Smooth muscle cell (in vitro differentiated cells): ENCODE measurements around the gene ZNF329. TPM values are rescaled to one million over a fixed set of nuclear protein-coding genes. Genes with fewer than 3 reads are reported as not detected.
A peak's percentile ranks its signal among the peaks of the same experiment; 100 is the strongest.

Source experiments
- DNase-seq: peaks from one replicate; lab custom pipeline; 2025; ENCODE audit not compliant: unreplicated experiment; lab: John Stamatoyannopoulos, UW
- H2AFZ ChIP-seq: fragments of 200-600 bp; sonication (generic); 2 replicates; pipeline ENCODE4 v1.6.0; 2016; ENCODE audit warnings: antibody characterized with exemption, low read depth, mild to moderate bottlenecking
- H3F3A ChIP-seq: fragments of 200-600 bp; sonication (generic); 2 replicates; pipeline ENCODE4 v1.6.0; 2017; ENCODE audit warnings: antibody characterized with exemption, low read depth
- H3K27ac ChIP-seq: fragments of 200-600 bp; sonication (generic); 2 replicates; pipeline ENCODE4 v1.5.1; 2016; ENCODE audit warnings: low read depth, mild to moderate bottlenecking
- H3K27me3 ChIP-seq: fragments of 200-600 bp; sonication (generic); 2 replicates; pipeline ENCODE4 v1.6.1; 2016; ENCODE audit warnings: low read depth, mild to moderate bottlenecking
- H3K36me3 ChIP-seq: fragments of 200-600 bp; sonication (generic); 2 replicates; pipeline ENCODE4 v1.5.1; 2016; ENCODE audit warnings: low read depth
- H3K4me1 ChIP-seq: fragments of 200-600 bp; sonication (generic); 2 replicates; pipeline ENCODE4 v1.5.1; 2016; ENCODE audit warnings: low read depth
- H3K4me2 ChIP-seq: fragments of 200-600 bp; sonication (generic); 2 replicates; pipeline ENCODE4 v1.6.0; 2016; ENCODE audit warnings: mild to moderate bottlenecking
- H3K4me3 ChIP-seq: fragments of 200-600 bp; sonication (generic); 2 replicates; pipeline ENCODE4 v1.5.1; 2016; ENCODE audit warnings: mild to moderate bottlenecking
- H3K79me2 ChIP-seq: fragments of 200-600 bp; sonication (generic); 2 replicates; pipeline ENCODE4 v1.6.0; 2016; ENCODE audit warnings: low read depth, mild to moderate bottlenecking
- H3K9ac ChIP-seq: fragments of 200-600 bp; sonication (generic); 2 replicates; pipeline ENCODE4 v1.6.0; 2016; ENCODE audit warnings: low read depth
- H3K9me3 ChIP-seq: fragments of 200-600 bp; sonication (generic); replicated peaks from 2 replicates; pipeline ENCODE4 v1.5.1; 2016; ENCODE audit warnings: low read depth
- H4K20me1 ChIP-seq: fragments of 200-600 bp; sonication (generic); 2 replicates; pipeline ENCODE4 v1.6.0; 2016; ENCODE audit warnings: low read depth
- WGBS: methylation state at CpG from one replicate; pipeline ENCODE4 v1.1.7; 2016; ENCODE audit warnings: low lambda C conversion rate; 5-methylcytosine and 5-hydroxymethylcytosine counted together
- polyA plus RNA-seq: library from polyadenylated mRNA; unstranded; fragments of >200 nt; fragmentation: Nextera tagmentation; extraction: Ambion mirVana; gene quantifications from 2 replicates; pipeline ENCODE4 v1.2.1, GENCODE V29; 2016
- total RNA-seq: library from RNA; depleted of rRNA; stranded (reverse); fragments of >200 nt; gene quantifications from 2 replicates; pipeline ENCODE4 v1.2.3, GENCODE V29; 2014
- TF ChIP-seq, protein P1 (sequence below): fragments of 200-600 bp; sonication (generic); IDR thresholded peaks from 2 replicates; pipeline ENCODE4 v1.5.1; 2017; ENCODE audit warnings: borderline replicate concordance, mild to moderate bottlenecking, antibody characterized with exemption; ENCODE audit not compliant: insufficient read depth, poor library complexity, severe bottlenecking

ZNF329 gene
- total and polyA plus RNA-seq, 2 experiments from 2014 or later: 2.3 to 22.3 TPM

DNA sequence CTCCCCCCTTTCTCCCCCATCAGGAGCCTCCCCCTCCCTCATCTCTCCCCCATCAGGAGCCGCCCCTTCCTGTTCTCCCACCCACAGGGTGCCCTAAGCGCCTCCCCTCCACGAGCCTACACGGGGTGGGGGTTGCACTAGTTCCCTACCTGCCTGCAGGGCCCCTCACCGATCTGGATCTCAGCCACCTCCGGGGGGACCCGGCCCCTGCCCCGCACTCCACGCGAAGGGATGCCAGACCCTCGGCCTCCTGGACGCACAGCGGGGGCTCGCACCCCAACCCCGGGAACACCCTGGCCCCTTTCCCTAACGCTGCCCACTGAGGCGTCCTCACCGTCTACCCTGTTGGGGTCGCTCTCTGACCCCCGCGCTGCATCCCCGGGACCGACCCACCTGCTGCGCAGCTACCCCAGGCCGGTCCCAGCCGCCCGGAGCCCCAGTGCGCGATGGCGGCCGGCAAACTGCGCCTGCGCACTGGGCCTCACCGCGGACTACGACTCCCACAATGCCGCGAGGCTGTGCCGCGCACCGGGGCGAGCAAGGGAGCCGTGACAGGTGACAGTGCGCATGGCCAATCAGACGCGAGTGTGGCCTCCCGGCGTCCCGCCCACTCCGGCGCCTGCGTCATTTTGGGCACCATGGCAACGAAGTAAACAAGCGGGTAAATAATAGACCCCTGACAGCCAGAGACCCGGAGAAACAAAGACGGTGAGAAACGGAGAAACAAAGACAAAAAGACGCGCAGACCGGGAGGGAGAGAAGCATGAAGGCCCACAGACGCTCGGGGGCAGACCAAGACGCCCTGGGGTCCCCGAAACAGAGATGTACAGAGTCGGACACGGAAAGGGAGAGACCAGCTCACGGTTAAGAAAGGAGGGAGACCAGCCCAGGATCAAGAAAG is 52.6 kb downstream of the ZNF329 start, which contains the start of gene ZSCAN18:
TSS of gene ZSCAN18 (minus strand) at position 451 of the 901 bp plus-strand sequence. CDS start 7,964 bp downstream, outside the sequence.
- Histone ChIP-seq H3K9ac (peak within 1 kb of the TSS; percentile 100), H4K20me1 (no peaks in the 10 kb centered on the region)
- DNase-seq: peak; percentile 88

GRCh38 chr19:58097349-58097748 is 53.2 kb downstream of the ZNF329 start:
- H3K4me1 ChIP-seq: no peaks in the 10 kb centered on the region
- TF ChIP-seq, protein P1, sequence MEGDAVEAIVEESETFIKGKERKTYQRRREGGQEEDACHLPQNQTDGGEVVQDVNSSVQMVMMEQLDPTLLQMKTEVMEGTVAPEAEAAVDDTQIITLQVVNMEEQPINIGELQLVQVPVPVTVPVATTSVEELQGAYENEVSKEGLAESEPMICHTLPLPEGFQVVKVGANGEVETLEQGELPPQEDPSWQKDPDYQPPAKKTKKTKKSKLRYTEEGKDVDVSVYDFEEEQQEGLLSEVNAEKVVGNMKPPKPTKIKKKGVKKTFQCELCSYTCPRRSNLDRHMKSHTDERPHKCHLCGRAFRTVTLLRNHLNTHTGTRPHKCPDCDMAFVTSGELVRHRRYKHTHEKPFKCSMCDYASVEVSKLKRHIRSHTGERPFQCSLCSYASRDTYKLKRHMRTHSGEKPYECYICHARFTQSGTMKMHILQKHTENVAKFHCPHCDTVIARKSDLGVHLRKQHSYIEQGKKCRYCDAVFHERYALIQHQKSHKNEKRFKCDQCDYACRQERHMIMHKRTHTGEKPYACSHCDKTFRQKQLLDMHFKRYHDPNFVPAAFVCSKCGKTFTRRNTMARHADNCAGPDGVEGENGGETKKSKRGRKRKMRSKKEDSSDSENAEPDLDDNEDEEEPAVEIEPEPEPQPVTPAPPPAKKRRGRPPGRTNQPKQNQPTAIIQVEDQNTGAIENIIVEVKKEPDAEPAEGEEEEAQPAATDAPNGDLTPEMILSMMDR: no peak
- no peak for DNase-seq
- H3K4me2 ChIP-seq: peak overlapping the region; percentile 89
- peak overlapping the region; percentile 100 for H3K9ac ChIP-seq
- H4K20me1 ChIP-seq: no peaks in the 10 kb centered on the region
- no peaks in the 10 kb centered on the region for H3F3A ChIP-seq
- H2AFZ ChIP-seq: no peak overlapping the region
- H3K79me2 ChIP-seq: peaks cover 21% of the 10 kb centered on the region
- no peaks in the 10 kb centered on the region for H3K27me3 ChIP-seq
- H3K27ac ChIP-seq: peak overlapping the region; percentile 99
- no peaks in the 10 kb centered on the region for H3K36me3 ChIP-seq
- WGBS: 73% methylated on average over 5 of the region's 8 CpGs
- H3K9me3 ChIP-seq: no peaks in the 10 kb centered on the region
- peak overlapping the region; percentile 80 for H3K4me3 ChIP-seq

More for the DNA sequence above, 52.6 kb downstream of the ZNF329 start, which contains the start of gene ZSCAN18:
- 3% methylated on average over 59 of the region's 67 CpGs for whole genome bisulfite sequencing
- TF ChIP-seq, protein P1: no peak
- Histone ChIP-seq H3K4me1 (no peaks in the 10 kb centered on the region), H3K4me2 (peak within 1 kb of the TSS; percentile 89), H3K27ac (peak within 1 kb of the TSS; percentile 99), H3K27me3 (no peaks in the 10 kb centered on the region), H3K9me3 (no peaks in the 10 kb centered on the region), H3K79me2 (peaks cover 21% of the 10 kb centered on the region), H3K4me3 (peak within 1 kb of the TSS; percentile 80), H2AFZ (peak within 1 kb of the TSS; percentile 78), H3F3A (no peaks in the 10 kb centered on the region), H3K36me3 (no peaks in the 10 kb centered on the region)

DNA sequence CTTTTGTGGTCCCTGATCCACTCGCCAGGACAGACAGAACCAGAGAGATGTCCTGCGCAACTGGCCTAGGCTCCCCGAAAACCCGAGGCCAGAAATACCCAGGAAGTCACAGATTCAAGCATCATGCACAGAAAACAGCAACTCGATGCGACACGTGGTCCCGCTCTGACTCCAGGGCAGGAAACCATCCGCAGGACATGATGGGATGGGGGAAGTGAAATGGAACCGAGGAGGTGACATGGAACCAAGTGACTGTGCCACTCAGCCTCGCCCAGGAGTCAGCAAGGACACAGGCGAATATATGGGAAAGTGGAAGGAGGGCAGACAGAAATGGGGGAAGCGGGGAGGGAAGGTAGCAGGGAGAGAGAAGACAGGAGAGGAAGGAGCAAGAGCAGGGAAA is 53.7 kb downstream of the ZNF329 start:
- Histone ChIP-seq H2AFZ (no peak overlapping the region), H3K4me3 (peak overlapping the region; percentile 80), H3K9ac (no peak overlapping the region), H3K4me1 (no peaks in the 10 kb centered on the region), H3K27me3 (no peaks in the 10 kb centered on the region), H3F3A (no peaks in the 10 kb centered on the region), H3K9me3 (no peaks in the 10 kb centered on the region), H3K79me2 (peaks cover 21% of the 10 kb centered on the region), H3K27ac (no peak overlapping the region), H4K20me1 (no peaks in the 10 kb centered on the region), H3K4me2 (peak overlapping the region; percentile 89), H3K36me3 (no peaks in the 10 kb centered on the region)
- no peak for DNase-seq
- WGBS: 93% methylated on average over 13 of the region's 13 CpGs
- TF ChIP-seq, protein P1: no peak

DNA sequence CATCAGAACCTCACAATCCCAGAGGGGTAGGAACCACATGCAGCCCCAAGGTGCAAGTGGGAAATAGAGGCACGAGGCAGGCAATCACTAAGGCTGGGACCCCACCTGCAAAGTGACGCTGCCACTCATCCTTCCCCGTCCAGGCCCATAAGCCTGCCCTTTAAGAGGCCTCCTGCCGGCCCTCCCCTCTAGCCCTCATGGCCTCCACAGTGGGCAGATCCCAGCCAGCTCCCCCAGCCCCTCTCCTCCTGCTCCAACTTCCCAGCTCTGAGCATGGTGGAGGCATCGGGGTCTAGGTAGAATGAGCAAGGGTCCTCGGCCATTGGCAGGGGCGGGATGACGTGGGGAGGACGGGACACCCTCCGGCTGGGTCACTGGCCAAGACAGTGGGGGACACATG is 55.3 kb downstream of the ZNF329 start:
- no peaks in the 10 kb centered on the region for H3K27me3 ChIP-seq
- H3K27ac ChIP-seq: no peak overlapping the region
- no peaks in the 10 kb centered on the region for H4K20me1 ChIP-seq
- H3K4me3 ChIP-seq: no peak overlapping the region
- H3K9ac ChIP-seq: no peak overlapping the region
- peaks cover 21% of the 10 kb centered on the region for H3K79me2 ChIP-seq
- no peak overlapping the region for H2AFZ ChIP-seq
- DNase-seq: no peak
- TF ChIP-seq, protein P1: no peak
- no peaks in the 10 kb centered on the region for H3K4me1 ChIP-seq
- H3K36me3 ChIP-seq: no peaks in the 10 kb centered on the region
- no peaks in the 10 kb centered on the region for H3F3A ChIP-seq
- no peak overlapping the region for H3K4me2 ChIP-seq
- no peaks in the 10 kb centered on the region for H3K9me3 ChIP-seq
- WGBS: 98% methylated on average over 10 of the region's 10 CpGs
